Mesendoderm (in vitro differentiated cells): ENCODE results near the gene AKR1C1.
"Not testable (repeated sequence)": the region's sequence is repeated elsewhere in the genome, so short reads cannot be mapped to it uniquely, and the experiment has no call there.

Source experiments
- DNase-seq: peaks from one replicate; pipeline ENCODE4 v3.0.0; 2013
- H2AK5ac ChIP-seq: 2 replicates; pipeline ENCODE4 v1.6.1; 2013; ENCODE audit warnings: low read length, inconsistent platforms
- H2BK120ac ChIP-seq: 2 replicates; pipeline ENCODE4 v1.6.1; 2013; ENCODE audit warnings: low read depth, mild to moderate bottlenecking, low read length, moderate library complexity, mixed read lengths
- H2BK15ac ChIP-seq: replicated peaks from 2 replicates; pipeline ENCODE4 v1.6.1; 2013; ENCODE audit warnings: low read depth, mild to moderate bottlenecking, moderate library complexity
- H2BK5ac ChIP-seq: 2 replicates; pipeline ENCODE4 v1.6.1; 2013; ENCODE audit warnings: low read length, inconsistent platforms
- H3K18ac ChIP-seq: 2 replicates; pipeline ENCODE4 v1.6.1; 2013; ENCODE audit warnings: mild to moderate bottlenecking, low read length, mixed read lengths
- H3K23ac ChIP-seq: one replicate; pipeline ENCODE4 v1.6.1; 2013; ENCODE audit warnings: low read length
- H3K27ac ChIP-seq: 2 replicates; pipeline ENCODE4 v1.5.1; 2013; ENCODE audit warnings: low read depth, mild to moderate bottlenecking, inconsistent platforms, low read length, moderate library complexity
- H3K27me3 ChIP-seq: 2 replicates; pipeline ENCODE4 v1.6.1; 2013; ENCODE audit warnings: low read length, control low read depth, mild to moderate bottlenecking, inconsistent platforms; ENCODE audit not compliant: insufficient read depth, poor library complexity
- H3K36me3 ChIP-seq: 2 replicates; pipeline ENCODE4 v1.6.1; 2013; ENCODE audit warnings: low read length, inconsistent platforms; ENCODE audit not compliant: control insufficient read depth, insufficient read depth
- H3K4ac ChIP-seq: one replicate; pipeline ENCODE4 v1.6.1; 2013; ENCODE audit warnings: low read depth, mild to moderate bottlenecking, low read length, moderate library complexity
- H3K4me1 ChIP-seq: 2 replicates; pipeline ENCODE4 v1.6.1; 2013; ENCODE audit warnings: low read depth, low read length, inconsistent platforms; ENCODE audit not compliant: control insufficient read depth
- H3K4me2 ChIP-seq: 2 replicates; pipeline ENCODE4 v1.6.1; 2013; ENCODE audit warnings: low read length
- H3K4me3 ChIP-seq: 2 replicates; pipeline ENCODE4 v1.5.1; 2013; ENCODE audit warnings: mild to moderate bottlenecking, low read length
- H3K56ac ChIP-seq: one replicate; pipeline ENCODE4 v1.6.1; 2013; ENCODE audit warnings: low read length
- H3K79me1 ChIP-seq: 2 replicates; pipeline ENCODE4 v1.6.1; 2013; ENCODE audit warnings: low read length, inconsistent platforms
- H3K79me2 ChIP-seq: 2 replicates; pipeline ENCODE4 v1.6.1; 2013; ENCODE audit warnings: mild to moderate bottlenecking, low read length; ENCODE audit not compliant: control insufficient read depth, insufficient read depth
- H3K9ac ChIP-seq: 2 replicates; pipeline ENCODE4 v1.6.1; 2013; ENCODE audit warnings: low read length, inconsistent platforms
- H4K5ac ChIP-seq: one replicate; pipeline ENCODE4 v1.6.1; 2013; ENCODE audit warnings: low read length
- H4K8ac ChIP-seq: one replicate; pipeline ENCODE4 v1.6.1; 2013; ENCODE audit warnings: low read depth, mild to moderate bottlenecking, control low read depth, low read length, moderate library complexity
- WGBS: extraction: QIAGEN DNeasy Blood & Tissue Kit; methylation state at CpG from one replicate; pipeline ENCODE4 v1.1.7; 2013; ENCODE audit warnings: low lambda C conversion rate, missing lambda C conversion rate; ENCODE audit not compliant: insufficient coverage; ENCODE audit errors: extremely low coverage; 5-methylcytosine and 5-hydroxymethylcytosine counted together

AKR1C1 gene

GRCh38 chr10:4945766-4946717 lies 17.2 kb upstream of the AKR1C1 start:
- no peak overlapping the region for H3K23ac ChIP-seq
- H3K79me2 ChIP-seq: no peaks in the 10 kb centered on the region
- no peak overlapping the region for H3K56ac ChIP-seq
- H3K27ac ChIP-seq: no peak overlapping the region
- no peak overlapping the region for H3K4me3 ChIP-seq
- H3K9ac ChIP-seq: no peak overlapping the region
- H3K4me1 ChIP-seq: no peaks in the 10 kb centered on the region
- no peak overlapping the region for H2BK5ac ChIP-seq
- no peak overlapping the region for H4K8ac ChIP-seq
- H2BK120ac ChIP-seq: no peak overlapping the region
- H3K79me1 ChIP-seq: no peaks in the 10 kb centered on the region
- no peak for DNase-seq
- H3K4ac ChIP-seq: no peak overlapping the region
- H2AK5ac ChIP-seq: no peak overlapping the region
- no CpG with 5 or more reads among the region's 2 CpGs for WGBS
- H2BK15ac ChIP-seq: no peak overlapping the region
- no peak overlapping the region for H4K5ac ChIP-seq
- no peak overlapping the region for H3K4me2 ChIP-seq
- H3K27me3 ChIP-seq: no peaks in the 10 kb centered on the region
- H3K36me3 ChIP-seq: no peaks in the 10 kb centered on the region
- no peak overlapping the region for H3K18ac ChIP-seq

GRCh38 chr10:4947039-4947634 lies 16.1 kb upstream of the AKR1C1 start:
- no peak overlapping the region for H3K56ac ChIP-seq
- no peak overlapping the region for H3K23ac ChIP-seq
- no peak overlapping the region for H2BK120ac ChIP-seq
- no peak overlapping the region for H3K9ac ChIP-seq
- no peak overlapping the region for H3K4me3 ChIP-seq
- H3K27ac ChIP-seq: no peak overlapping the region
- no peaks in the 10 kb centered on the region for H3K79me1 ChIP-seq
- H3K4ac ChIP-seq: no peak overlapping the region
- H3K4me2 ChIP-seq: no peak overlapping the region
- H4K8ac ChIP-seq: no peak overlapping the region
- H3K79me2 ChIP-seq: no peaks in the 10 kb centered on the region
- H3K36me3 ChIP-seq: no peaks in the 10 kb centered on the region
- H3K18ac ChIP-seq: no peak overlapping the region
- no peak overlapping the region for H2BK15ac ChIP-seq
- H4K5ac ChIP-seq: no peak overlapping the region
- H3K4me1 ChIP-seq: no peaks in the 10 kb centered on the region
- H2AK5ac ChIP-seq: no peak overlapping the region
- no peak for DNase-seq
- no peaks in the 10 kb centered on the region for H3K27me3 ChIP-seq
- no peak overlapping the region for H2BK5ac ChIP-seq

DNA sequence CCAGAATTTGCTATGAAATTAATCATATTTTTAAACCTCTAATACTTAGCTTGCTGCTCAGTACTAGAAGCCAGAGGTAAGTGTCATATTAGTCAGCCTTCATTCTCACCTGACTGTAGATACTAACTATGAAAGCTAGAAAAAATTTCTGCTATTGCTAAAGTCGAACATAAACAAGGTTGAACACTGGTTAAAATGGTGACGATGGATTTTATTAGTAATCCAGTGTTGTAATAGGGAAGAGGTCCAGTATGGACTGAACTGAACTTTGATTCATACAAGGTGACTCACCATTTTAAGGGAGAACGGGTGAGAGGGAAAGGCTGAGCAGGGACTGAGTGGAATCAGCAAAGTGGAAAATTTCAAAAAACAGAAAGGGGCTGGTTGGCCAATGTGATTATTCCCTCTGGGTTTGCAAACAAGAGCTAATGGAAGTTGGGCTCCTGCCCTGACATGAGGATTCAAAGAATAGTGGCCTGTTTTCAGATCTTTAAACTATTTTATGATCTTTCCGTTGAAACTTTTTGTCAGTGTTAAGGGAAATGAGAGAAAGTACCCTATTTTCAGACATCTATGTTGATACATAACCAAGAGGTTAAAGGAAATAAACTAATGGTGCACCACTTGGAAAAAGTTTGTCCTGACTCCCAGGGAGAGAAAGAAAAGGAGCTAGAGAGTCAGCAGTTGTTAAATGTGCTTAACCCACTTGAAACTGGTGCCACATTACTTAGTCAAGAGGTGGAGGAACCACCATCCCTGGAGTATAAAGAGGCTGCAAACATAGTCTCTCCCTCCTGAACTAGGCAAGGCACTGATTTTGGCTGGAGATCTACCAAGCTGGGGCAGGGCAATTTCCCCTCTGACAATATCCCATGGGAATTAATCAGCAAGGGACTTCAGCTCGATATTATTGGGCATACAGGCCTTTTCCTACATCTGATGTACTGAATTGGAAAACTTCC lies 15.3 kb upstream of the AKR1C1 start:
- H3K9ac ChIP-seq: no peak overlapping the region
- no peak overlapping the region for H3K56ac ChIP-seq
- H3K79me1 ChIP-seq: no peaks in the 10 kb centered on the region
- no peak overlapping the region for H4K8ac ChIP-seq
- H2BK120ac ChIP-seq: no peak overlapping the region
- H2BK5ac ChIP-seq: no peak overlapping the region
- H3K4ac ChIP-seq: no peak overlapping the region
- no peaks in the 10 kb centered on the region for H3K36me3 ChIP-seq
- H3K79me2 ChIP-seq: no peaks in the 10 kb centered on the region
- H4K5ac ChIP-seq: no peak overlapping the region
- no peaks in the 10 kb centered on the region for H3K27me3 ChIP-seq
- no peak overlapping the region for H3K4me2 ChIP-seq
- no peak overlapping the region for H3K18ac ChIP-seq
- no CpG with 5 or more reads among the region's 5 CpGs for WGBS
- H3K23ac ChIP-seq: no peak overlapping the region
- DNase-seq: no peak
- no peaks in the 10 kb centered on the region for H3K4me1 ChIP-seq
- no peak overlapping the region for H2BK15ac ChIP-seq
- no peak overlapping the region for H3K27ac ChIP-seq
- H3K4me3 ChIP-seq: no peak overlapping the region
- no peak overlapping the region for H2AK5ac ChIP-seq

GRCh38 chr10:4951512-4952162 lies 11.6 kb upstream of the AKR1C1 start:
- not testable (repeated sequence) for H3K79me1 ChIP-seq, H3K4ac ChIP-seq, H3K4me1 ChIP-seq, H3K4me2 ChIP-seq, H2AK5ac ChIP-seq, H3K36me3 ChIP-seq, H2BK120ac ChIP-seq, H3K56ac ChIP-seq, H4K5ac ChIP-seq, H3K18ac ChIP-seq, H3K27me3 ChIP-seq, DNase-seq, H3K27ac ChIP-seq, H4K8ac ChIP-seq, H2BK15ac ChIP-seq, H3K4me3 ChIP-seq, H3K79me2 ChIP-seq, H2BK5ac ChIP-seq, H3K23ac ChIP-seq, H3K9ac ChIP-seq
- no CpG with 5 or more reads among the region's 5 CpGs for WGBS

DNA sequence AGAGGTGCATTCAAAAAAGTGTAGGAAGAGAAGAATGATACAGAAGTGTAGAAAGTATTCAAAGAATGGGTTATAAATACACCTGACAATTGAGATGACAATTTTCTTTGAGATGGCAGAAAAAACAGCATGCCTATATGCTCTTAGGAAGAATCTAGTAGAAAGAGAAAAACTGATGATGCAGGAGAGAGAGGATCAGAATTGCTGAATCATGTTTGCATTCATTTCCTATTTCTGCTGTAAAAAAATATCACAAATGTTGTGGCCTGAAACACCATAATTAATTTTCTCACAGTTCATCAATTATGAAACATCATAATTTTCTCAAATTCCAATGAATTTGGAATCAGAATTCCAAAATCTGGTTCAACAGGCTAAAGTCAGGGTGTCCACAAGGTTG lies 9.8 kb upstream of the AKR1C1 start:
- no peak overlapping the region for H3K23ac ChIP-seq
- H4K8ac ChIP-seq: no peak overlapping the region
- H3K27ac ChIP-seq: no peak overlapping the region
- no peak overlapping the region for H3K4me3 ChIP-seq
- H3K4ac ChIP-seq: no peak overlapping the region
- H4K5ac ChIP-seq: no peak overlapping the region
- no peaks in the 10 kb centered on the region for H3K27me3 ChIP-seq
- no peak overlapping the region for H2BK5ac ChIP-seq
- no peak overlapping the region for H3K9ac ChIP-seq
- no peak overlapping the region for H2AK5ac ChIP-seq
- H2BK15ac ChIP-seq: no peak overlapping the region
- no peaks in the 10 kb centered on the region for H3K36me3 ChIP-seq
- H3K4me1 ChIP-seq: no peaks in the 10 kb centered on the region
- H3K18ac ChIP-seq: no peak overlapping the region
- no peak overlapping the region for H2BK120ac ChIP-seq
- H3K4me2 ChIP-seq: no peak overlapping the region
- no peak for DNase-seq
- H3K79me1 ChIP-seq: no peaks in the 10 kb centered on the region
- no peaks in the 10 kb centered on the region for H3K79me2 ChIP-seq
- H3K56ac ChIP-seq: no peak overlapping the region
